ENCODE data around the gene PARVB.

PARVB gene

DNA sequence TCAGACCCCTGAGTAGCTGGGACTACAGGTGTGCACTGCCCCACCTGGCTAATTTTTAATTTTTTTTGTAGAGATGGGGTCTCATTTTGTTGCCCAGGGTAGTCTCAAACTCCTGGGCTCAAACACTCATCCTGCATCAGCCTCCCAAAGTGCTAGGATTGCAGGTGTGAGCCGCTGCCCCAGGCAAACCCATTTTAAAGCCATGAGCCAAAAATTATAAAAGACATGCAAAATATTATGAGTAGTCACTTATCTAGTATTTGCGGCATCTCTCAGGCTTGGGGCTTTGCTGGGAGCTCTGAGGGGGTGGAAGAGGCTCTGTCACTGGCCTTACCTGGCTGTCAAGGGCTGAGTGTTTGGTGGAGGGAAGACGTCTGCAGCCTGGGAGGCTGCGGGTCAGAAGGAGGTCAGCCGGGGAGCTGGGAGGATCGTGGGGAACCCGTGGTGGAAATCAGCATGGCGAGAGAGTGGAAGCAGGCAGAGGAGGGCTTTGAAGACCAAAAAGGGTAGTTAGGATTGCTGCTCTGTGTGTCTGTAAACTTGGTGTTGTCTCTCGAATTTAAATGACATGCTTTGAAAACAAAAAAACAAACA lies 87.6 kb downstream of the PARVB start:
- in situ Hi-C loops (cut with MboI; ENCODE audit: low sequenced_read_pairs): no loop called here

DNA sequence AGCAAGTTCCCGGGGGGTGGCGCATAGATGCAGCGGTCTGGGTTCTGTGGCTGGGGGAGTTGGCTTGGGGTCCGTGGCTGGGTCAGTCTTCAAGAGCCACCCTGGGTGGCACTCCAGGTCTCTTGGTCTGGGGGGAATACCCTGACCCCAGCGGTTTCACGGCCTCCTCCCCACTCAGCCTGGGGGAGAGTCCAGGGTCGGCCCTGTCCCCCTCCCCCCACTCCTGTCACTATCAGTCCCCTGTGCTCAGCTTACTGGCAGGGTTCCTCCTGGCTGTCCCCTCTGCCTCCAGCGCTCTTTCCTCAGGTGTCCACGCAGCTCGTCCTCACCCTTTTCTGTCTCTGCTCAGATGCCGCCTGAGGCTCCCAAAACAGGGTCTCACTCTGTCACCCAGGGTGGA lies 88.1 kb downstream of the PARVB start:
- in situ Hi-C loops (cut with MboI; ENCODE audit: low sequenced_read_pairs): no loop called here
- no peak overlapping the region for H3K4me3 ChIP-seq
- H3K27me3 ChIP-seq (ENCODE audit: low read depth): no peaks in the 10 kb centered on the region
- no peak for DNase-seq (ENCODE audit: low spot score in 2 of 2)
- H3K36me3 ChIP-seq (replicated peaks): no peaks in the 10 kb centered on the region
- H3K4me1 ChIP-seq: peaks cover 19% of the 10 kb centered on the region
- H3K9me3 ChIP-seq: no peaks in the 10 kb centered on the region

More for the DNA sequence above, 87.6 kb downstream of the PARVB start:
- DNase-seq (ENCODE audit: low spot score in 2 of 2): no peak
- Histone ChIP-seq H3K4me3 (no peak overlapping the region), H3K36me3 (replicated peaks) (no peaks in the 10 kb centered on the region), H3K4me1 (peaks cover 25% of the 10 kb centered on the region), H3K27me3 (ENCODE audit: low read depth) (no peaks in the 10 kb centered on the region), H3K9me3 (no peaks in the 10 kb centered on the region)

- in situ Hi-C loops (cut with MboI; ENCODE audit: low sequenced_read_pairs): no loop called here
- no peaks in the 10 kb centered on the region for H3K36me3 ChIP-seq (replicated peaks)
- H3K27me3 ChIP-seq (ENCODE audit: low read depth): no peaks in the 10 kb centered on the region
- H3K4me3 ChIP-seq: no peak overlapping the region
- no peaks in the 10 kb centered on the region for H3K4me1 ChIP-seq
- DNase-seq (ENCODE audit: low spot score in 2 of 2): no peak
- H3K9me3 ChIP-seq: no peaks in the 10 kb centered on the region
Measured at GRCh38 chr22:44116331-44116730, 92.2 kb downstream of the PARVB start.

GRCh38 chr22:44116755-44117684 lies 92.9 kb downstream of the PARVB start:
- no peaks in the 10 kb centered on the region for H3K27me3 ChIP-seq (ENCODE audit: low read depth)
- H3K9me3 ChIP-seq: no peaks in the 10 kb centered on the region
- H3K4me1 ChIP-seq: no peaks in the 10 kb centered on the region
- in situ Hi-C loops (cut with MboI; ENCODE audit: low sequenced_read_pairs): no loop called here
- H3K36me3 ChIP-seq (replicated peaks): no peaks in the 10 kb centered on the region
- DNase-seq (ENCODE audit: low spot score in 2 of 2): no peak
- no peak overlapping the region for H3K4me3 ChIP-seq

- no peaks in the 10 kb centered on the region for H3K4me1 ChIP-seq
- no peak for DNase-seq (ENCODE audit: low spot score in 2 of 2)
- no peaks in the 10 kb centered on the region for H3K9me3 ChIP-seq
- in situ Hi-C loops (cut with MboI; ENCODE audit: low sequenced_read_pairs): no loop called here
- no peak overlapping the region for H3K4me3 ChIP-seq
- no peaks in the 10 kb centered on the region for H3K27me3 ChIP-seq (ENCODE audit: low read depth)
- H3K36me3 ChIP-seq (replicated peaks): peaks cover 2% of the 10 kb centered on the region; the same call in 1 of the 2 replicates
Measured at GRCh38 chr22:44117746-44118145, 93.6 kb downstream of the PARVB start.

DNA sequence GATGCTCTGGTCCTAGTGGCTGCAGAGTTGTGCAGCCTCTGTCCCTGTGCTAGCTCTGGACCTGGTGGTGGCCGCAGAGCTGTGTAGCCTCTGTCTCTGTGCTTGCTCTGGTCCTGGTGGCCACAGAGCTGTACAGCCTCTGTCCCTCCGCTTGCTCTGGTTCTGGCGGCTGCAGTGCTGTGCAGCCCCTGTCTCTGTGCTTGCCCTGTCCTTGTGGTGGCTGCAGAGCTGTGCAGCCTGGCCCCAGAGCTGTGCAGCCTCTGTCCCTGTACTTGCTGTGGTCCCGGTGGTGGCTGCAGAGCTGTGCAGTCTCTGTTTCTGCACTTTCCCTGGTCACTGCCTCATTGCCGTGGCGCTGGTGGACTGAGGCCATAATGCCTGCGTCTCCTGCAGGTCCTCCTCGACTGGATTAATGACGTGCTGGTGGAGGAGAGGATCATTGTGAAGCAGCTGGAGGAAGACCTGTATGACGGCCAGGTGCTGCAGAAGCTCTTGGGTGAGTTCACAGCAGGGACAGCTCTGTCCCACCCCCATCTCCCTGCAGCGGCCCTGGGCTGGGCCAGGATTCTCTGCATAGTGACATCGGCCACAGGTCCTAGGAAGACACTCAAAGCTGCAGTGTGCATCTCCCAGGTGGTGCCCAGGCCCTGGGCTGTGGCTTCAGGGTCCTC lies 94.7 kb downstream of the PARVB start:
- Histone ChIP-seq H3K36me3 (replicated peaks) (peaks cover 3% of the 10 kb centered on the region; the same call in 1 of the 2 replicates), H3K27me3 (ENCODE audit: low read depth) (no peaks in the 10 kb centered on the region), H3K4me1 (no peaks in the 10 kb centered on the region), H3K4me3 (no peak overlapping the region), H3K9me3 (no peaks in the 10 kb centered on the region)
- no peak for DNase-seq (ENCODE audit: low spot score in 2 of 2)
- in situ Hi-C loops (cut with MboI; ENCODE audit: low sequenced_read_pairs): no loop called here

DNA sequence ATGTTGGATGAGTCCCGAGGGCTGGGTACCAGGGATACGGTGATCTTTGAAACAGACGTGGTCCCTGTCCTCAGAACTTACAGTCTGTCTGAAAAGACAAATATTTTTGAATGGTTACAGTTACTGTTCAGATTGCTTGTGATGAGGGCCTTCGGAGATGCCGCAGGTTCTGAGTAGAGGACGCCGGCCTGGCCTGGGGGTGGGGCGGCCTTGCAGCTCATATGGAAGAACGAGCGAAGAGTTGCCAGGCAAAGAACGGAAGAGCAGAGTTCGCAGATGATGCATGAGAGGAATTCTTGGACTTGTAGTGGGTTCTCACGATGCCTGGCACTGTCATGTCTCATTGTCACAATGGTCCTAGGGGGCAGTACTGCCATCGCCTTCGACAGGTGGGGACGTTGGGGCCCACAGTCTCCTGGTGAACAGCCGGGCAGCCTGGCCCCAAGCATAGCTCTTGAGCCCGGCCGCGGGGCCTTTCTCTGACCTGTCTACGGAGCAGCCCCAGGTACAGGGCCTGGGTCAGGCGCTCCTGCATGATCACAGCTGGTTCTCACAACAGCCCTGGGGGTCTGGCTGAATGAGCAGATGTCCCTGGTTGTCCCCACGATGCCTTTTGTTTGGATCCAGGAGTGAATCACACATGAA lies 95.7 kb downstream of the PARVB start:
- H3K9me3 ChIP-seq: no peaks in the 10 kb centered on the region
- in situ Hi-C loops (cut with MboI; ENCODE audit: low sequenced_read_pairs): no loop called here
- no peaks in the 10 kb centered on the region for H3K27me3 ChIP-seq (ENCODE audit: low read depth)
- H3K4me1 ChIP-seq: no peaks in the 10 kb centered on the region
- H3K4me3 ChIP-seq: no peak overlapping the region
- H3K36me3 ChIP-seq (replicated peaks): peaks cover 3% of the 10 kb centered on the region; the same call in 1 of the 2 replicates
- no peak for DNase-seq (ENCODE audit: low spot score in 2 of 2)

DNA sequence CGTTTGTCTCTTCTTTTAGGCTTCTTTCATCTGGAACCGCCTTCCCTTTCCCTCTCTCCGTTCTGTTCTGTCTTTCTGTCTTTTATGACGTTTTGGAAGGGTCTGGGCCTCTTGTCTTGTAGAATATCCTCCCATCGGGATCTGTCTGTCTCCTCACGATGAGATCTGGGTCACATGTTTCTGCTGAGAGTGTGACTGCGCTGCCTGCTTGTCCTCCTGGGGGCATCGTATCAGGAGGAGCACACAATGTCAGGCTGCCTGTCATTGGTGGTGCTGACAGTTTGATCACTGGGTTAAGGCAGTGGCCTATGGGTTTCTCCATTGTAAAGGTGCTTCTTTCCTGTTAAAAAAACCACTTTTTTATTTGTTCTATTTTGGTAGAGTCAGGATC lies 96.2 kb downstream of the PARVB start:
- Histone ChIP-seq H3K27me3 (ENCODE audit: low read depth) (no peaks in the 10 kb centered on the region), H3K9me3 (no peaks in the 10 kb centered on the region), H3K36me3 (replicated peaks) (peaks cover 3% of the 10 kb centered on the region; the same call in 1 of the 2 replicates), H3K4me1 (no peaks in the 10 kb centered on the region), H3K4me3 (no peak overlapping the region)
- in situ Hi-C loops (cut with MboI; ENCODE audit: low sequenced_read_pairs): no loop called here
- no peak for DNase-seq (ENCODE audit: low spot score in 2 of 2)

DNA sequence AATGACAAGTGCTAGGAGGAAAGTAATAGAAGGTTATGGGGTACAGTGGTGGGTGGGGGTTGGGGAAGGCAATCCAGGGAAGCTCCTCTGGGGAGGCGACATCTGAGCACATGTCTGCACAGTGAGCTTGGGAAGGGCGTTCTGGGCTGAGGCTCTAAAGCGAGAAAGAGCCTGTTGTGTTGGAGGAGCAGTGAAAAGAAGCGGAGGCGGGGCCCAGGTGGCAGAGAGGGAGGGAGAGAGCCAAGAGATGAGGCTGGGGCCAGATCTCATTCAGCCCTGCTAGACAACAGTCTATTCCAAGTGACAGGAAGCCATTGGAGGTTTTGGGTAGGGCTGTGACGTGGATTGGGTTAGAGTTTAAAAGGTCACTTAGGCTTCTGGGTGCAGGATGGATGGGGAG lies 101.3 kb downstream of the PARVB start:
- Histone ChIP-seq H3K9me3 (no peaks in the 10 kb centered on the region), H3K4me1 (no peaks in the 10 kb centered on the region), H3K4me3 (no peak overlapping the region), H3K36me3 (replicated peaks) (peaks cover 3% of the 10 kb centered on the region; the same call in 1 of the 2 replicates), H3K27me3 (ENCODE audit: low read depth) (no peaks in the 10 kb centered on the region)
- no peak for DNase-seq (ENCODE audit: low spot score in 2 of 2)
- in situ Hi-C loops (cut with MboI; ENCODE audit: low sequenced_read_pairs): no loop called here

GRCh38 chr22:44126807-44127206 lies 102.7 kb downstream of the PARVB start:
- in situ Hi-C loops (cut with MboI; ENCODE audit: low sequenced_read_pairs): no loop called here
- H3K36me3 ChIP-seq (replicated peaks): peaks cover 6% of the 10 kb centered on the region
- H3K4me1 ChIP-seq: no peaks in the 10 kb centered on the region
- no peak overlapping the region for H3K4me3 ChIP-seq
- DNase-seq (ENCODE audit: low spot score in 2 of 2): no peak
- H3K27me3 ChIP-seq (ENCODE audit: low read depth): no peaks in the 10 kb centered on the region
- no peaks in the 10 kb centered on the region for H3K9me3 ChIP-seq

DNA sequence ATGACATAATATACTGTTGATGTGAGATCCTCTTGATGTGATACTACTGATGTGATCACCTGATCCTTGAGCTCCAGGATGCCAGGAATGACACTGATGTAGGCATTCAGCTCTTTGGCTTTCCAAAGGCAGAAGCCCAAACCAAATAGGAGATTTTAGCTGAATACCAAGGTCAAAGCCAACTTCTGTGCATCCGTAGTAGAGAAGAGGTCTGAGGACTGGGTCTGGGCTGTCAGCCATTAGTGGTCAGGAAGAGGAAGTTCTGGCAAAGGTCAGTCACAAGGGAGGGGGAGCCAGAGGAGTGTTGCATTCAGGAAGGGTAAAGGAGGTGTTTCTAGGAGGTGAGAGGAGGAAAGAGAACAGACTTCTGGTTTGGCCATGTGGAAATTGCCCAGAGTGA lies 103.3 kb downstream of the PARVB start:
- H3K4me1 ChIP-seq: no peaks in the 10 kb centered on the region
- in situ Hi-C loops (cut with MboI; ENCODE audit: low sequenced_read_pairs): no loop called here
- peaks cover 7% of the 10 kb centered on the region for H3K36me3 ChIP-seq (replicated peaks)
- no peak overlapping the region for H3K4me3 ChIP-seq
- H3K9me3 ChIP-seq: no peaks in the 10 kb centered on the region
- no peak for DNase-seq (ENCODE audit: low spot score in 2 of 2)
- H3K27me3 ChIP-seq (ENCODE audit: low read depth): no peaks in the 10 kb centered on the region

DNA sequence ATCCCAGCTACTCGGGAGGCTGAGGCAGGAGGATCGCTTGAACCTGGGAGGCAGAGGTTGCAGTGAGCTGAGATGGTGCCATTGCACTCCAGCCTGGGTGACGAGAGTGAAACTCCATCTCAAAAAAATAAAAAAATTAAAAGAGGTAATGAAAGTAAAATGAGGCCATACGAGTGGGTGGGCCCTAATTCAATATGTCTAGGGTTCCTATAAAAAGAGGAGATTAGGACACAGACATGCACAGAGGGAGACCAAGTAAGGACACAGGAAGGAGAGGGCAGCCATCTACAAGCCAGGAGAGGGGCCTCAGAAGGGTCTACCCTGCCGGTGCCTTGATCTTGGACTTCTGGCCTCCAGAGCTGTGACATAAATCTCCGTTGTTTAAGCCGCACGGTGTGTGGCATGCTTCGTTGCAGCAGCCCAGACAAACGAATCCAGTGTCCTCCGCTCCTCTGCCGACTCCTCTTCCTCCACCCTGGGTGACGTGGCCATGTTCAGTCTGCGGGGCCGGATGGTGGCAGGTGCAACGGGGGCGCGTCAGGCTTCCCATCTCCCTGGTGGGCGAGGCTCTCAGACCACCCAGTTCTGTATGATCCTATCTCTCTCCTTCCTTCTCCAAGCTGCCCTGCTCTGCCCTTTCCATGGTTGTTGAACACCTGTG lies 105.0 kb downstream of the PARVB start:
- Histone ChIP-seq H3K9me3 (no peaks in the 10 kb centered on the region), H3K4me1 (no peaks in the 10 kb centered on the region), H3K36me3 (replicated peaks) (peaks cover 5% of the 10 kb centered on the region), H3K4me3 (no peak overlapping the region), H3K27me3 (ENCODE audit: low read depth) (no peaks in the 10 kb centered on the region)
- DNase-seq (ENCODE audit: low spot score in 2 of 2): no peak
- in situ Hi-C loops (cut with MboI; ENCODE audit: low sequenced_read_pairs): no loop called here

DNA sequence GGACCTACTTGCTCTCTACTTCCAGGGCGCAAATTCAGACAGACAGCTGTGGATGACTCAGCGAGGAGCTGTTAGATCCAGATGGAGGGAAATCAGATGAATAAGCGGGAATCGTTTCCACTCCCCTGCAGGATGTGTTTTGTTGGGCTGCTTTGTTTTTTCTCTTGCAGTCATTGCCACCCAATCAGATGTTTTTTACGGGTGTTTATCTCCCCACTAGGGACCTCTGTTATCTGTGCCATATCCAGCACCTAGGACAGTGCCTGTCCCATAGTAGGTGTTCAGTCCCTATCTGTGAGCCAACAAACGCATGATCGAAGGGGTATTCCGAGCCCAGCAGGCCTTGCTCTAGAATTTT lies 105.5 kb downstream of the PARVB start:
- Histone ChIP-seq H3K4me3 (no peak overlapping the region), H3K36me3 (replicated peaks) (peaks cover 7% of the 10 kb centered on the region), H3K4me1 (no peaks in the 10 kb centered on the region), H3K27me3 (ENCODE audit: low read depth) (no peaks in the 10 kb centered on the region), H3K9me3 (no peaks in the 10 kb centered on the region)
- DNase-seq (ENCODE audit: low spot score in 2 of 2): no peak
- in situ Hi-C loops (cut with MboI; ENCODE audit: low sequenced_read_pairs): no loop called here
